ENCODE data around the gene LCOR.

The LCOR gene

DNA sequence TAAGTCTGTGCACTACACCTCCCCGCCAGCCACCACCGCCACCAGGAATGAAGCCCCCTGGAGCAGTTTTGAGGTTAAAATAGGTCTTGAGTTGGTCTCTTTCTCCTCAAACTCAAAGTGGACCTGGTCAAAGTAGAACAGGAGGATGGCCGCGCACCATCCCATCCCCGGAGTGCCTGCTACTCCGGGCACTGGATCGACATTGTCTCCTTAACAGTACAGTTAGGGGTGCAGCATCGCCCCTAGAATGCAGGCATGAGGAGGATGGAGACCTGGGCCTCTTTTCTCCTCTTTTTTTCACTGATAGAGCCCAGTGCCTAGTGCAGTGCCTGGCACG lies 208.1 kb downstream of the LCOR start:
- TF ChIP-seq, protein P1, sequence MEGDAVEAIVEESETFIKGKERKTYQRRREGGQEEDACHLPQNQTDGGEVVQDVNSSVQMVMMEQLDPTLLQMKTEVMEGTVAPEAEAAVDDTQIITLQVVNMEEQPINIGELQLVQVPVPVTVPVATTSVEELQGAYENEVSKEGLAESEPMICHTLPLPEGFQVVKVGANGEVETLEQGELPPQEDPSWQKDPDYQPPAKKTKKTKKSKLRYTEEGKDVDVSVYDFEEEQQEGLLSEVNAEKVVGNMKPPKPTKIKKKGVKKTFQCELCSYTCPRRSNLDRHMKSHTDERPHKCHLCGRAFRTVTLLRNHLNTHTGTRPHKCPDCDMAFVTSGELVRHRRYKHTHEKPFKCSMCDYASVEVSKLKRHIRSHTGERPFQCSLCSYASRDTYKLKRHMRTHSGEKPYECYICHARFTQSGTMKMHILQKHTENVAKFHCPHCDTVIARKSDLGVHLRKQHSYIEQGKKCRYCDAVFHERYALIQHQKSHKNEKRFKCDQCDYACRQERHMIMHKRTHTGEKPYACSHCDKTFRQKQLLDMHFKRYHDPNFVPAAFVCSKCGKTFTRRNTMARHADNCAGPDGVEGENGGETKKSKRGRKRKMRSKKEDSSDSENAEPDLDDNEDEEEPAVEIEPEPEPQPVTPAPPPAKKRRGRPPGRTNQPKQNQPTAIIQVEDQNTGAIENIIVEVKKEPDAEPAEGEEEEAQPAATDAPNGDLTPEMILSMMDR (IDR thresholded peaks at IDR 0.05; ENCODE audit: control extremely low read depth, extremely low read depth, low read depth, missing control alignments) = no peak
- ChIA-PET POLR2A (no interaction called here), CTCF (interaction anchor here (1.2 to 8.7 kb wide), 4 partner anchors 14 to 169 kb away, joined by 3 to 136 read pairs (median 44); no protein-coding TSS in a partner anchor)
- DNase-seq (ENCODE audit: extremely low spot score) = no peak

DNA sequence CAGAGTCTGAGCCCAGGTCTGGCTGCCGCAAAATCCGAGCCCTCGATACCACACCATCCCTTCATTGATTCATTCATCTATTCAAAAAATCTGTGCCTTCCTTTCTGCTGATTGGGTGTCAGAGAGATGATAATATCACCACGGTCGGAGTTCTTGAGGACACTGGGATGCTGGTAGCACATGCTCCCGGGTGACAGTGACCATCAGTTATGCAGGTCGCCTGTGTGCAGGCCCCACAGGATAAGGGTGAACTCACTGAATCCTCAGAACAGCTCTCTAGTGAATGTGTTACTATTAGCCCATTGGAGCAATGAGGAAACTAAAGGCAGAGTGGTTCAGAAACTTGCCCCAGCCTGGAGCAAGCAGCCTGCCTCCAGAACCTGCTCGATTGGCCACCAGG lies 208.6 kb downstream of the LCOR start:
- TF ChIP-seq, protein P1 (IDR thresholded peaks at IDR 0.05; ENCODE audit: control extremely low read depth, extremely low read depth, low read depth, missing control alignments) = no peak
- ChIA-PET POLR2A (no interaction called here), CTCF (interaction anchor here (1.2 to 8.7 kb wide), 3 partner anchors 14 to 156 kb away, joined by 3 to 136 read pairs (median 11); no protein-coding TSS in a partner anchor)
- DNase-seq (ENCODE audit: extremely low spot score) = no peak

DNA sequence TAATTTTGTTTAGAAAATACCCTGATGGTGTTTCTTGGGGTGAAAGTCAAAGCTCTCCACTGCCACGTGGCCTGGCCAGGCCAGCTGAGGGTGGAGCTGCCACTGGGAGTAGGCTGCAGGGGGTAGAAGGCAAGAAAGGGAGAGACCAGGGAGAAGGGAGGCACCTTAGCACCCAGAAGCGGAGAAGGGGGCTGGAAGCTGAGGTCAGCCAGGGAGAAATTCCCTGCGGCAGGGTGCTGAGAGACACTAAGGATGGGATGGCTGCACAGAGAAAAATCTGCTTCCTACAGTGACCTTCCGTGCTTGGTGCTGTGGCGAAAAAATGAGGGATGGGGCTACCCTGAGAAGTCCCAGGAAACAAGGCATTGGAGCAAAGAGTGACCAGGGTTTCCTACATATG lies 210.0 kb downstream of the LCOR start:
- DNase-seq (ENCODE audit: extremely low spot score) = no peak
- CTCF ChIA-PET = interaction anchor here (1.3 to 8.7 kb wide), 2 partner anchors 16 to 47 kb away, joined by 3 to 136 read pairs; no protein-coding TSS in a partner anchor
- TF ChIP-seq, protein P1 (IDR thresholded peaks at IDR 0.05; ENCODE audit: control extremely low read depth, extremely low read depth, low read depth, missing control alignments) = no peak
- POLR2A ChIA-PET = no interaction called here

DNA sequence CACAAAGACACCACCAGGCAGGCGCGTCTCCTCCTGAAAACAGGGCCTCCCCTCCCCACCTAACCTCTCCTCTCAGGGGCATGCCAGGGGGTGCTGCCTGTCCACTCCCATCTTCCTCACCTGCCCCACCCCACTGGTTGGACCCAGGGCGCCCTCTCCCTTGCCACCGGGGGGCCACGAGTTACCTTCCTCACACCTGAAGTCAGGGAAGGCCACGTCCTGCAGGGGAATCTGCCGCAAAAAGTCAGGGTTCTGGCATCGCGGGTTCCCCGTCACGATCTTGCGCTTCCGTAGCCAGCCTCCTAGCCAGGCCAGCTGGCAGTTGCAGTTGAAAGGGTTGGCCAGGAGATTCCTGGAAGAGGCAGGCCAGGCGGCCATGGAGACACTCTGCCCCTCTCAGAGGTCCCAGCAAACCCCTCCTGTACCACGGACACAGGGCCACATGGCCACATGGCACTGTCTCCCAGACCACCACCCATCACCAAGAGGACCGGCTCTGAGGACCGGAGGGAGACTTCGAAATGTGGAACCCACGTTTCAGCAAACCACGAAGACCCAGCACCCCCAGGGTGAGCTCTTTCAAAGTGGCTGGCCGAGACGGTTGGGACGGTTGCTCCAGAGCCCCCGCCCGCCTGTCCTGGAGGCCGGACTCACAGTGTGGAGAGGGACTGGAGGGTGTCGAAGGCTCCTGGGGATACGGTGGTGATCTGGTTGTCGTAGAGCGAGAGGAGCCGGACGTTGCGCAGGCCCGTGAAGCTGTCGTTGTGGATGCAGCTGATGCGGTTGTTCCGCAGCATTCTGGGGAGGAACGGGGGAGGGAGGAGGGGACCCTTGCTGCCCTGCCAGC lies 210.8 kb downstream of the LCOR start:
- ChIA-PET POLR2A (no interaction called here), CTCF (interaction anchor here (1.3 to 2.9 kb wide), 5 partner anchors 10 to 167 kb away, joined by 3 to 11 read pairs (median 3); no protein-coding TSS in a partner anchor)
- TF ChIP-seq, protein P1 (IDR thresholded peaks at IDR 0.05; ENCODE audit: control extremely low read depth, extremely low read depth, low read depth, missing control alignments) = no peak
- DNase-seq (ENCODE audit: extremely low spot score) = no peak

DNA sequence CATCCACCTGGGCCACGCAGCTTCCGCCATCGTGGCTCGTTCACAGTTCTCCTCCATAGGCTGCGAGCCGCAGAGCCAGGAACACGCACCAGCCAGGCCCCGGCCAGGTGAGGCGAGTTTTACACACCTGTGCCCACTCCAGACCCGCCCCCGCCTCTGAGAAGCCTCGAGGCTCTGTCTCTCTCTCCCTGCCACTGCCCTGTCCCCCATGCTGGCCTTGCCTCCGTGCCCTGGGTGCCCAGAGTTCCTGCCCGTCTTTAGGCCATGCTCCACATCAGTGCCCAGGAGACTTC lies 211.4 kb downstream of the LCOR start:
- TF ChIP-seq, protein P1 (IDR thresholded peaks at IDR 0.05; ENCODE audit: control extremely low read depth, extremely low read depth, low read depth, missing control alignments) = no peak
- CTCF ChIA-PET = interaction anchor here (1.6 to 2.9 kb wide), 4 partner anchors 11 to 167 kb away, joined by 3 to 11 read pairs (median 6); no protein-coding TSS in a partner anchor

More for the DNA sequence above, 211.4 kb downstream of the LCOR start:
- POLR2A ChIA-PET = no interaction called here
- no peak for DNase-seq (ENCODE audit: extremely low spot score)
